HG03103 (cell line): ENCODE results near the gene MYH6.

Source experiments
- ATAC-seq: cut with Tn5 transposase; IDR thresholded peaks from one replicate; pipeline ENCODE4 v1.9.1; 2021; ENCODE audit warnings: low read depth; ENCODE audit not compliant: unreplicated experiment

MYH6 gene

DNA sequence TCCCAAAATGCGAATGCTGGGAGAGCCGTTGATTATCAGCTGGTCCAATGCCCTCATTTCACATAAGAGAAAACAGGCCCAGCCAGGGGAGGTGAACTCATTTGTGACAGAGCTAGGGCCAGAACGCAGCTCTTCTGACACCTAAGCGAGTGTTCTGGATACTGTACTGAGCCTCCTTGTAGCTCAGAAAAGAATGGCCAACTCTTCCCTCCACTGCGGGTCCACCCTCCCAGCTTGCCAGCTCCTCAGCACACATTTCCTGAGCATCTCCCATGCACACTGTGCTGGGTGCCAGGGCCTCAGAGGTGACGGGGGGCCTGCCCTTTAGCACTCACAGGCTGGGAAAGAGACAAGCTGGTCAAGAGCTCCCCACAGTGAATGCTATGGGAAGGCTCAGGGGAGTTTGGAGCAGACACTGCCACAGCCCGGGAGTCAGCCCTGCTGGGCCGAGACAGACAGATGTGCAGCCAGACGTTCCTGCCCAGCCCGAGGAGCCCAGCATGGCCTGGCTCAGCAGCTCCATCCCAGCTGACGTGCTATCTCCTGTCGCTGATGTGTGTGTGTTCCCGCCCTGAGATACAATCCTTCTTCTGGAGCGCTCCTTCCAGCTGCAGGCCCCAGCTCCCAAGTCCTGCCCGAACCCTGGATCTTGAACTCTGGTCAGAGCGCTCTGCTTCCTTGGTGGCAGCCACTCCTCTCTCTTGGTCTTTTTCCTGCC is 27.7 kb downstream of the MYH6 start:
- no peak for ATAC-seq

DNA sequence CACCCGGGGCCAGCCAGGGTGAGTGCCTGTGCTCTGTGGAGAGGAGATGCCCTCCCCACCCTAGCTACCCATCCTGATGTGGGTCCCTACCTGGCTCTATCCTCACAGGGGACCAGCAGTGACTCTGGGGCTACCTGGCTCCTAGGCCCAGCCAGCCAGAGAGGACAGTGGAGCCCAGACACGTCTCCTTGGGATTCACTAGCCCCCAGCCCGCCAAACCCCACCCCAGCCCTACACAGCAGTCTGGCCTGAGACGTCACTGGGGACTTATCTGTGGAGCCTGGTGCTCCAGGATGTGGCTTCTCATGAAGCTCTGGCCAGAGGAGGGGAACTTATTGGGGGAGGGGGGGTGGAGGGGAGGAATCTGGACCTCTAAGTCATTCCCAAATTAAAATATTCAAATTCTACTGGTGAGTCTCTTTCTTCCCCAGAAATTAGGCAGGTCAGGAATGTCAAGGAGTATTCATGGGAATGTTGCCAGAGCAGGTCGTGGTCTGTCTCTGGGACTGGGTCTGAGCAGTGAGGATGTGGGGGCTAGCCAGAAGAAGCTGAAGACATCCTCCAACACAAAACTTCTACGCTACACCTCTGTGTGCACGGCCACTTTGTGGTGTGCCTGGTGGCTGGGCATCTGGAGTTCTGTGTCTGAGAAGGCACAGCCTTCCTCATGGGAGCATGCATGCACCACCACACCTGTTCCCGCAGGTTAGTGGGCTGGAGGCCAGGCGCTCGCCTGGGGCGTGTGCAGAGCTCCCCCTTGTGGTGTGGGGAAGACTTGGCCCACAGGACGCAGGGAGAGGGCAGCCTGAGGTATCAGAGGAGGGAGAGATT is 28.5 kb downstream of the MYH6 start:
- no peak for ATAC-seq

DNA sequence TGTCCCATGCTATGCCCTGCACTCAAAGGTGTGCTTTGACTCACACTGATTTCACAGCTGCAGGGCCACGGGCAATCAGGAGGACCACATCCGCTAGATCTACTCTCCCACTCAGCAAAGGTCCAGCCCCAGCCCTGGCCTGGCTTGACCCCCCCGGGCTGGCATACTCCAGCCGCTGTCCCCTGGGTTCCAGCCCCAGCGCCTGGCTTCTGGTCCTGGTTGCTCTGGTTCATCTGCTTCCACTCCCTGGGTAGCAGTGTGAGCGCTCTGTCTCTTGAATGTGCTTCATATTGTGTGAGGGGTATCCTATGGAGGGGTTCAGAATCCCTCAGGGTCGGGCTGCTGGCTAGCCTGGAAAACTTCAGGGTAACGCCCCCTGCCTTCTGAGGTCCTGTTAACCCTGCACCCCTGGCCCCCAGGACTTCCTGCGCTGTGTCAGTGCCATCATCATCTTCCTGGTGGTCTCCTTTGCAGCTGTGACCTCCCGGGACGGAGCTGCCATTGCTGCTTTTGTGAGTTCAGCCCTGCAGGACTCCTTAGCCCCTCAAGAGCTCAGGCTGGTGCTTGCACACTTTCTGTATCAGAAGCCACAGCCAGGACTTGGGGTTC is 29.4 kb downstream of the MYH6 start:
- no peak for ATAC-seq

- ATAC-seq, result no peak
These were observed 30.2 kb downstream of the MYH6 start for GRCh38 chr14:23377573-23378563.

GRCh38 chr14:23377198-23377550 is 30.9 kb downstream of the MYH6 start:
- ATAC-seq, result no peak

GRCh38 chr14:23376482-23377197 is 31.4 kb downstream of the MYH6 start, which contains the start of gene CMTM5:
Gene CMTM5, plus strand, starts transcription at chr14:23377046. Its CDS starts 206 bp downstream, at chr14:23377252.
- ATAC-seq, result no peak

DNA sequence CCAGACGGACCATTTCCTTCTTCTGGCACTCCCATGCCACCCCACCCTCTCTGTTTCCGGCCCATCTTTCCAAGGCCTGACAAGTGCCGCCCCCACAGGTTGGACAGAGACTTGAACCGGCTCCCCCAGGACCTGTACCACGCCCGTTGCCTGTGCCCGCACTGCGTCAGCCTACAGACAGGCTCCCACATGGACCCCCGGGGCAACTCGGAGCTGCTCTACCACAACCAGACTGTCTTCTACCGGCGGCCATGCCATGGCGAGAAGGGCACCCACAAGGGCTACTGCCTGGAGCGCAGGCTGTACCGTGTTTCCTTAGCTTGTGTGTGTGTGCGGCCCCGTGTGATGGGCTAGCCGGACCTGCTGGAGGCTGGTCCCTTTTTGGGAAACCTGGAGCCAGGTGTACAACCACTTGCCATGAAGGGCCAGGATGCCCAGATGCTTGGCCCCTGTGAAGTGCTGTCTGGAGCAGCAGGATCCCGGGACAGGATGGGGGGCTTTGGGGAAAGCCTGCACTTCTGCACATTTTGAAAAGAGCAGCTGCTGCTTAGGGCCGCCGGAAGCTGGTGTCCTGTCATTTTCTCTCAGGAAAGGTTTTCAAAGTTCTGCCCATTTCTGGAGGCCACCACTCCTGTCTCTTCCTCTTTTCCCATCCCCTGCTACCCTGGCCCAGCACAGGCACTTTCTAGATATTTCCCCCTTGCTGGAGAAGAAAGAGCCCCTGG is 32.4 kb downstream of the MYH6 start:
- no peak for ATAC-seq

GRCh38 chr14:23373041-23373440 is 35.0 kb downstream of the MYH6 start:
- ATAC-seq, result no peak

GRCh38 chr14:23372509-23372908 is 35.6 kb downstream of the MYH6 start, which contains the start of gene IL25:
Gene IL25, plus strand, starts transcription at chr14:23372809.
- ATAC-seq, result no peak

GRCh38 chr14:23371865-23372264 is 36.2 kb downstream of the MYH6 start:
- ATAC-seq, result no peak

GRCh38 chr14:23370221-23370620 is 37.9 kb downstream of the MYH6 start:
- ATAC-seq, result no peak

- no peak for ATAC-seq
These were observed 41.6 kb downstream of the MYH6 start for GRCh38 chr14:23366426-23366921.

- no peak for ATAC-seq
These were observed 42.2 kb downstream of the MYH6 start for GRCh38 chr14:23365732-23366425.

- no peak for ATAC-seq
These were observed 42.9 kb downstream of the MYH6 start, which contains the start of gene EFS for GRCh38 chr14:23365036-23365731. Gene EFS, minus strand, starts transcription at chr14:23365172. Its CDS starts 147 bp downstream, at chr14:23365025.

GRCh38 chr14:23364164-23365035 is 43.7 kb downstream of the MYH6 start:
- no peak for ATAC-seq

DNA sequence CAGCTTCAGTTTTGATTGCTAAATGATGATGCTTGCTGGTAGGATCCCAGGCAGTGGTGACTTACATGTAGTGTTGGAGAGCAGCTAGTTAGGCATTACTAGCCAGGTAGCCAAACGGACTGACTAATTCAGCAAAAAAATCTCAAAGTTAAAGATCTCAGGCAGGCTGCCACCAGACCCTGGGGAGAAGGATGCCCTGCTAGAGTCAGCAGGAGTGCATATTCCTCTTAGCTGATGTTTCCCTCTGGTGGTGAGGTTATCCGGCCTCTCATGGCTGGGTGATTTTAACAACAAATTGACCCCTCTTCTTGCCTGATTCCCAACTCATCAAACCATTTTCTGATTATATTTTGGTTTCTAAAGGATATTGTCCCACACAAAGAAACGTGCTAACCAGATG is 45.9 kb downstream of the MYH6 start:
- ATAC-seq, result no peak

GRCh38 chr14:23361763-23362162 is 46.3 kb downstream of the MYH6 start:
- ATAC-seq, result no peak
